WERI-Rb-1 (cell line): ENCODE results near the gene CKB.

ENCODE experiments used
- DNase-seq: peaks from one replicate; pipeline ENCODE4 v3.0.0-alpha.2; 2020
- H3K27ac ChIP-seq: fragments of 250-450 bp; sonication (Bioruptor Pico); 2 replicates; pipeline ENCODE4 v1.5.1; 2020; ENCODE audit warnings: mild to moderate bottlenecking, moderate library complexity
- H3K27me3 ChIP-seq: fragments of 250-450 bp; sonication (Bioruptor Pico); 2 replicates; pipeline ENCODE4 v1.5.1; 2021; ENCODE audit warnings: mild to moderate bottlenecking, low read depth, moderate library complexity; ENCODE audit not compliant: insufficient read depth, severe bottlenecking
- H3K36me3 ChIP-seq: fragments of 250-450 bp; sonication (Bioruptor Pico); 2 replicates; pipeline ENCODE4 v1.5.1; 2020; ENCODE audit warnings: mild to moderate bottlenecking, moderate library complexity
- H3K4me3 ChIP-seq: 2 replicates; pipeline ENCODE4 v1.5.1; 2011; ENCODE audit warnings: low read depth, mild to moderate bottlenecking, control low read depth, low read length
- H3K9me3 ChIP-seq: fragments of 250-450 bp; sonication (Bioruptor Pico); 2 replicates; pipeline ENCODE4 v1.5.1; 2021; ENCODE audit warnings: mild to moderate bottlenecking, moderate library complexity; ENCODE audit not compliant: severe bottlenecking
- CTCF ChIP-seq: IDR thresholded peaks from 2 replicates; pipeline ENCODE4 v1.5.1; 2011; ENCODE audit warnings: low read depth, mild to moderate bottlenecking, control low read depth, inconsistent platforms, low read length

The CKB gene

GRCh38 chr14:103503296-103503695 lies 19.3 kb downstream of the CKB start:
- Histone ChIP-seq H3K36me3 (peaks cover 44% of the 10 kb centered on the region), H3K27me3 (no peaks in the 10 kb centered on the region), H3K4me3 (no peak overlapping the region), H3K27ac (no peak overlapping the region), H3K9me3 (no peaks in the 10 kb centered on the region)
- no peak for TF ChIP-seq CTCF
- DNase-seq, result no peak

- no peak for DNase-seq
- H3K27me3 ChIP-seq, result no peaks in the 10 kb centered on the region
- H3K9me3 ChIP-seq, result no peaks in the 10 kb centered on the region
- H3K4me3 ChIP-seq, result no peak overlapping the region
- no peak for TF ChIP-seq CTCF
- H3K27ac ChIP-seq, result no peak overlapping the region
- H3K36me3 ChIP-seq, result peaks cover 44% of the 10 kb centered on the region
Observed at GRCh38 chr14:103502877-103503276, 19.8 kb downstream of the CKB start.

GRCh38 chr14:103501921-103502669 lies 20.5 kb downstream of the CKB start:
- no peak overlapping the region for H3K4me3 ChIP-seq
- H3K9me3 ChIP-seq, result no peaks in the 10 kb centered on the region
- no peak overlapping the region for H3K27ac ChIP-seq
- TF ChIP-seq CTCF, result no peak
- DNase-seq, result no peak
- peaks cover 44% of the 10 kb centered on the region for H3K36me3 ChIP-seq
- no peaks in the 10 kb centered on the region for H3K27me3 ChIP-seq

GRCh38 chr14:103501041-103501870 lies 21.4 kb downstream of the CKB start:
- Histone ChIP-seq H3K27me3 (no peaks in the 10 kb centered on the region), H3K4me3 (no peak overlapping the region), H3K9me3 (no peaks in the 10 kb centered on the region), H3K27ac (no peak overlapping the region), H3K36me3 (peaks cover 44% of the 10 kb centered on the region)
- no peak for DNase-seq
- TF ChIP-seq CTCF, result no peak

- no peaks in the 10 kb centered on the region for H3K9me3 ChIP-seq
- DNase-seq, result peak; percentile 88
- peak; percentile 90 for TF ChIP-seq CTCF
- no peaks in the 10 kb centered on the region for H3K27me3 ChIP-seq
- peaks cover 42% of the 10 kb centered on the region for H3K36me3 ChIP-seq
- H3K27ac ChIP-seq, result peak overlapping the region; percentile 38; the same call in 1 of the 2 replicates
- H3K4me3 ChIP-seq, result no peak overlapping the region
Observed at GRCh38 chr14:103500148-103500990, 22.3 kb downstream of the CKB start.
